Activated naive CD8-positive, alpha-beta T cell (primary cell): ENCODE data around the gene RPL18A.

Experiments used
- H3K27ac Mint-ChIP-seq: one replicate; pipeline ENCODE4 v1.8.0; 2021; ENCODE audit warnings: mixed read lengths
- H3K27me3 Mint-ChIP-seq: one replicate; pipeline ENCODE4 v1.8.0; 2021; ENCODE audit warnings: mixed read lengths
- H3K36me3 Mint-ChIP-seq: one replicate; pipeline ENCODE4 v1.8.0; 2021; ENCODE audit warnings: mixed read lengths
- H3K4me1 Mint-ChIP-seq: one replicate; pipeline ENCODE4 v1.8.0; 2021; ENCODE audit warnings: low read depth, mixed read lengths
- H3K4me3 Mint-ChIP-seq: one replicate; pipeline ENCODE4 v1.8.0; 2021; ENCODE audit warnings: mild to moderate bottlenecking, mixed read lengths
- H3K9me3 Mint-ChIP-seq: one replicate; pipeline ENCODE4 v1.8.0; 2021; ENCODE audit warnings: low read depth, mixed read lengths

RPL18A gene

GRCh38 chr19:17835182-17836006 lies 24.3 kb upstream of the RPL18A start:
- Mint-ChIP-seq H3K4me1 (peaks cover 16% of the 10 kb centered on the region), H3K27ac (peak overlapping the region; percentile 72), H3K27me3 (no peaks in the 10 kb centered on the region), H3K4me3 (no peak overlapping the region), H3K9me3 (no peaks in the 10 kb centered on the region), H3K36me3 (peaks cover 12% of the 10 kb centered on the region)

DNA sequence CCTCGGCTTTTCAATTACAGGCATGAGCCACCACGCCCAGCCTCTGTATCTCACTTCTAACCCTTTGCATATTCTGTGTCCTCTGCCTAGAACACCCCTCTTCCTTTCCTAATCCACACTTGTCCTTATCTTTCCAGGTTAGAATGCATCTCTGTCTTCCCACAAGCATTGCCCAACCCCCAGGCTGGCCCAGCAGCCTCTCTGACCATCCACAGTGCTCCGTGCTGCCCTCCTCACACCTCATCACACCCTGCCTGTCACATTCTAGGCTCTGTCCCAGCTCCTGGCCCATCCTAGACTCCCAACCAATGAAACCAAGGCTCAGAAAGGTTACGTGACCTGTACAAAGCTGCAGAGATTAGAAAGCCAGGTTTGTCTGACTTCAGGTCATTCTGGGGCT lies 23.2 kb upstream of the RPL18A start:
- Mint-ChIP-seq H3K4me1 (peaks cover 19% of the 10 kb centered on the region), H3K9me3 (no peaks in the 10 kb centered on the region), H3K4me3 (no peak overlapping the region), H3K27ac (peak overlapping the region; percentile 47), H3K36me3 (peaks cover 15% of the 10 kb centered on the region), H3K27me3 (no peaks in the 10 kb centered on the region)

DNA sequence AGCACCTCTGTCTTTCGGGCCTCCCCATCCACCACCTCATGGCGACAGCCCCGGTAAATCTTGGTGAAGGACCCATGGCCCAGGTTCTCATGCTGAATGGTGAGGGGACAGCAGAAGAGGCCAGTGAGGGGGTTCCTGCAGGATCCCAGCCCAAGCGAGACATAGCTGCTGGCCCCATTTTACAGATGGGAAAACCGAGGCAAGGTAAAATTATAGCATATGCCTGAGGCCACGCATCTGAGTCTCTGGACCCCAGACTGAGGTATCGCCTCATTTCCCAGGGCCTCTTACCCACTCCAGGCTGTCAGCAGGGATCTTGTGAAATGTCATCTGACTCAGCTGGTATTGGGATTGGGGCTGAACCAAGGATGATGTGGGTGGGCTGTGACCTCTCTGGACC lies 21.7 kb upstream of the RPL18A start:
- Mint-ChIP-seq H3K27ac (no peak overlapping the region), H3K27me3 (no peaks in the 10 kb centered on the region), H3K4me3 (no peak overlapping the region), H3K36me3 (peaks cover 12% of the 10 kb centered on the region), H3K9me3 (no peaks in the 10 kb centered on the region), H3K4me1 (peaks cover 19% of the 10 kb centered on the region)

- H3K27ac Mint-ChIP-seq: no peak overlapping the region
- H3K27me3 Mint-ChIP-seq: no peaks in the 10 kb centered on the region
- H3K9me3 Mint-ChIP-seq: no peaks in the 10 kb centered on the region
- H3K4me1 Mint-ChIP-seq: peaks cover 36% of the 10 kb centered on the region
- H3K4me3 Mint-ChIP-seq: no peak overlapping the region
- peaks cover 12% of the 10 kb centered on the region for H3K36me3 Mint-ChIP-seq
Observed at GRCh38 chr19:17840019-17840418, 19.7 kb upstream of the RPL18A start.

DNA sequence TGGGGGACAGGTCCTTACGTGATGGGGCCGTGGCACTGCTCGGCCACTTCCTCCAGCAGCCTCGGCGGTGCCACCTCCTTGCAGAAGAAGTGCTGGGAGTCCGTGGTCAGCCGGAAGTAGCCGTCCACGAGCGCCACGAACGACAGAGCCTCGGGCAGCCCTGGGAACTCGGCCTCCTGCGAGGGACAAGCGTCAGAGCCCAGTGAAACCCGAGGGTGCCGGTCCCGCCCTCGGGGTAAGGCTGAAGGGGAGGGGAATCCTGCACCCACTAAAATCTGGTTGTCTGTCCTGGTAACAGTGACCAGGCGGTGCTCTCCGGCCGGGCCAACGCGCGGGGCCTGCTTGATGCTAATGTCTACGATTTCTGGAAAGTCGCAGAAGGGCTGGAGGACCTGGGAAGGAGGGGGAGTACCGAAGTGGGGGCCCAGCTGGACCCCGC lies 18.3 kb upstream of the RPL18A start:
- Mint-ChIP-seq H3K4me3 (no peak overlapping the region), H3K36me3 (peaks cover 7% of the 10 kb centered on the region), H3K4me1 (peaks cover 39% of the 10 kb centered on the region), H3K27me3 (no peaks in the 10 kb centered on the region), H3K27ac (no peak overlapping the region), H3K9me3 (no peaks in the 10 kb centered on the region)

- Mint-ChIP-seq H3K36me3 (peaks cover 7% of the 10 kb centered on the region), H3K4me1 (peaks cover 37% of the 10 kb centered on the region), H3K4me3 (no peak overlapping the region), H3K9me3 (no peaks in the 10 kb centered on the region), H3K27me3 (no peaks in the 10 kb centered on the region), H3K27ac (no peak overlapping the region)
Observed at GRCh38 chr19:17841810-17842662, 17.7 kb upstream of the RPL18A start.

DNA sequence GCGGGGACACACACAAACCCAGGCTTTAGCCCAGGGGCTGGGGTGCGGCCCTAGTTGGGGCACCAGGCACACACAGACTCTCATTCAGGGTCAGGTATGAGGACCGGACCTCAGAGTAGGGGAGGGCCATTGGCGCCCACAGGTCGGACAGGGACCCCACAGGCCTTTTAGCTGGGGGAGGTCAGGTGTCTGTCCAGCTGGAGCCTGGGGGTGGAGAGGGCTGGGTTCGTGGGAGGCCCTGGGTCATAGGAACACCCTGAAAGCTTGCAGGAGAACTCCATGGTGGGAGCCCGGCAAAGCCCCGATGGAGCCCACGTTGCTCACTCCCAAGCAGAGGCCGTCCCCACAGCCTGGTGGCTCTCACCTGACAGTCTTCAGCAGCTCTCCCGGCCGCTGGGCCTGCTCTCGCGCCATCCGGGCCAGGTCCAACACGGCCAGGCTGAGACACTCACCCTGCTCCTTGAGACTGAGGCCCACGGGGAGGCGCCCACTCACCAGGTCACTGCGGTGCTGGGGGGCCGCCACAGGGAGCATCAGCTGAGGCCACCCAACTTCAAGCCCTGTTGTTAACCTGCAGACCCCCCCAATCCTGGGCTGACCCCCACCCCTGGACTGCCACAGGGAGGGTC lies 16.9 kb upstream of the RPL18A start:
- no peak overlapping the region for H3K27ac Mint-ChIP-seq
- H3K4me1 Mint-ChIP-seq: peaks cover 36% of the 10 kb centered on the region
- no peaks in the 10 kb centered on the region for H3K27me3 Mint-ChIP-seq
- H3K4me3 Mint-ChIP-seq: no peak overlapping the region
- H3K36me3 Mint-ChIP-seq: peaks cover 6% of the 10 kb centered on the region
- H3K9me3 Mint-ChIP-seq: no peaks in the 10 kb centered on the region

DNA sequence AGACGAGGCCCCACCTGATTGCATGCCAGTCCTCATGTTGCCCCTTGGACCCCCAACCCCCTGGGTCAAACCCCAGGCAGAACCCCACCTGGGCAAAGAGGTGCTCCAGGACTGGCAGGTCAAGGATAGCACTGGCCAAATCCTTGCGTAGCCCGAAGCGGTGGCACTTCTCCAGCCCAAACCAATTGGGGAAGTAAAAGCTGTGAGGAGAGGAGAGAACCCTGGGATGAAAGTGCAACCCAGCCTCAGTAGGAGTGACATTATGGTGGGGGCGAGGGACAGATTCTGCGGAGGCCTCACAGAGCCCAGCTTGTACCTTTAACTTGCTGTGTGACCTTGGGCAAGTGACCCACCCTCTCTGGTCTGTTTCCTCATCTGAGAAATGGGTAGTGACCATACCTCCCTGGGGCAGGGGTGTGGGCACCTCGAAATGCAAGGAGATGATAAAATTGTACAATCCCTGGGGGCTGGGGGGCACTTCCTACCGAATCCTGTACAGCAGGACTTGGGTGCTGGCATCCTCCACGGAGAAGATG lies 16.4 kb upstream of the RPL18A start:
- H3K4me3 Mint-ChIP-seq: no peak overlapping the region
- peaks cover 38% of the 10 kb centered on the region for H3K4me1 Mint-ChIP-seq
- H3K27me3 Mint-ChIP-seq: no peaks in the 10 kb centered on the region
- peaks cover 3% of the 10 kb centered on the region for H3K36me3 Mint-ChIP-seq
- peak overlapping the region; percentile 77 for H3K27ac Mint-ChIP-seq
- H3K9me3 Mint-ChIP-seq: no peaks in the 10 kb centered on the region

DNA sequence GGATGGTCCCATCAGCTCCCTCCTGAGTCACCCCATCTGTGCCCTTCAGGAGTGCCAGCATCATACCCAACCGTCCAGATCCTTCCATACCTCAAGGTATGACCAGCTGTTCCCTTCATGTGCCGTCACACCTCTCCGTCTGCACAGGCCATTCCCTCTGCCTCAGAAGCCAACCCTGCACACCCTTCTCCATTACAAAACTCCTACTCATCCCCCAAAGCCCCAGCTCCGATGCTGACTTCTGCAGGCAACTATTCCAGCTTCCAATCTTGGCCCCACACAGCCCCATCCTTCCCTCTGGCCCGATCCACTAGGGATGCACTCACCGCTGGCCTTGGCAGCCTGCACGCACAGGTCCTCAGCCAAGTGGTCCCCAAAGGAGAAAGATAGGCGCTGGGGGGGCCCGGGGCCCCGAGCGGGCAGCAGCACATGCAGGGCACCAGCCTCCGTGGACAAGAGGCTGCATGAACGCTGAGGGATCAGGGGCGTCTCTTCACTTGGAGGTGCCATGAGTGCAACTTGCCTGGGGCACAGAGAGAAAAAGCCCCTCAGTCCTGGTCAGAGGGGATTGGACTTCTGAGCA lies 15.7 kb upstream of the RPL18A start:
- Mint-ChIP-seq H3K27ac (peak overlapping the region; percentile 77), H3K9me3 (no peaks in the 10 kb centered on the region), H3K36me3 (peaks cover 3% of the 10 kb centered on the region), H3K4me1 (peaks cover 44% of the 10 kb centered on the region), H3K4me3 (peak overlapping the region; percentile 90), H3K27me3 (no peaks in the 10 kb centered on the region)

DNA sequence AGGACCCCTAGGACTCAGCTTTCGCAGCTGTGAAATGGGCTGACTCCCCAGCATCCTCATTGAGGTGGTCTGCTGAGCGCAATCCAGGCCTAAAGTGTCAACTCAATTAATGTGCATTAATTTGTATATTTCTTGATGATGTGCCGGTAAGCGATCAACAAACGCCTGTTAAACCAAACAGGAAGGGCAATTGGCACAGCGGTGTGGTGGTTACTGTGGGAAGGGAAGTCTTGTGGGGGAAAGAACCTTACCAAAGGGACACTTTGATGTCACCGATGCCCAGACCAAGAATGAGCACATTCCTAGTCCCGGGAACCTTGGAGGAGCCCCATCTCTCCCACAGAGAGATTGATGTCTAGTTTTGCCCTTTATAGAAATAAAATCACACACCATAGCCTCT lies 13.6 kb upstream of the RPL18A start:
- peak overlapping the region; percentile 90 for H3K4me3 Mint-ChIP-seq
- peaks cover 56% of the 10 kb centered on the region for H3K4me1 Mint-ChIP-seq

GRCh38 chr19:17847538-17848366 lies 12.0 kb upstream of the RPL18A start, which contains the start of gene JAK3:
TSS of gene JAK3 (minus strand) at chr19:17847982. CDS start at chr19:17844417, 3,565 bp downstream.
- H3K36me3 Mint-ChIP-seq: no peaks in the 10 kb centered on the region
- H3K27ac Mint-ChIP-seq: peak within 1 kb of the TSS; percentile 98
- no peaks in the 10 kb centered on the region for H3K27me3 Mint-ChIP-seq
- H3K9me3 Mint-ChIP-seq: no peaks in the 10 kb centered on the region
- H3K4me3 Mint-ChIP-seq: peak within 1 kb of the TSS; percentile 90
- peaks cover 63% of the 10 kb centered on the region for H3K4me1 Mint-ChIP-seq

More for the DNA sequence above, 13.6 kb upstream of the RPL18A start:
- no peaks in the 10 kb centered on the region for H3K9me3 Mint-ChIP-seq
- H3K36me3 Mint-ChIP-seq: no peaks in the 10 kb centered on the region
- H3K27me3 Mint-ChIP-seq: no peaks in the 10 kb centered on the region
- H3K27ac Mint-ChIP-seq: peak overlapping the region; percentile 98

DNA sequence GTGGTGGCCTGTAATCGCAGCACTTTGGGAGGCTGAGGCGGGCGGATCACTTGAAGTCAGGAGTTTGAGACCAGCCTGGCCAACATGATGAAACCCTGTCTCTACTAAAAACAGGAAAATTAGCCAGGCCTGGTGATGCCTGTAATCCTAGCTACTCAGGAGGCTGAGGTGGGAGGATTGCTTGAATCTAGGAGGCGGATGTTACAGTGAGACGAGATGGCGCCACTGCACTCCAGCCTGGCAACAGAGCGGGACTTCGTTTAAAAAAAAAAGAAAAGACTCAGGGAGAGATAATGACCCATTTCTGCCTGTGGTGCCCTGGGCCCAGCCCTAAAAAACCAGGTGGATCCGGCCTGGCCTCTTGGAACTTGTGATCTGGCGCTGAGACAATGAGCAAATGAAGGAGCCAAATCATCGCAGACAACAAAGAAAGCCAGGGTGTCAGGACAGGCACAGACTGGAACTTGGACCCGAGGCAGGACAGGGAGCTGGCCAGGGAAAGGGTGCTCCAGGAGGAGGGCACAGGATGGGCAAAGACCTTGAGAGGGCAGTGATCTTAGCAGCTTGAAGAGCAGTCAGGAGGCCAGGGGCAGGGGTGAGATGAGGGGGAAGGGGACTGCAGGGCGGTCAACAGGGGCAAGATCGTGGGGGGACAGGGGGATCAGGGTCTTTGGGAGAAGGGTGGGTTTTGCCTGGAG lies 11.0 kb upstream of the RPL18A start:
- H3K27me3 Mint-ChIP-seq: no peaks in the 10 kb centered on the region
- H3K27ac Mint-ChIP-seq: peak overlapping the region; percentile 98
- peaks cover 57% of the 10 kb centered on the region for H3K4me1 Mint-ChIP-seq

GRCh38 chr19:17854061-17854460 lies 5.6 kb upstream of the RPL18A start:
- Mint-ChIP-seq H3K4me1 (peaks cover 31% of the 10 kb centered on the region), H3K36me3 (no peaks in the 10 kb centered on the region)

More for the DNA sequence above, 11.0 kb upstream of the RPL18A start:
- no peaks in the 10 kb centered on the region for H3K9me3 Mint-ChIP-seq
- H3K36me3 Mint-ChIP-seq: no peaks in the 10 kb centered on the region
- peak overlapping the region; percentile 47 for H3K4me3 Mint-ChIP-seq

More at GRCh38 chr19:17854061-17854460, 5.6 kb upstream of the RPL18A start:
- Mint-ChIP-seq H3K27me3 (no peaks in the 10 kb centered on the region), H3K27ac (no peak overlapping the region), H3K4me3 (no peak overlapping the region), H3K9me3 (no peaks in the 10 kb centered on the region)
